ENCODE measurements around the gene CYP27A1. TPM values are rescaled to one million over a fixed set of nuclear protein-coding genes. Genes with fewer than 3 reads are reported as not detected.
"Not testable (repeated sequence)": the region's sequence is repeated elsewhere in the genome, so short reads cannot be mapped to it uniquely, and the experiment has no call there.

CYP27A1 gene
- total and polyA plus RNA-seq, 2 of the 8 experiments (the other 6 are each of a cell fraction or from before 2014, with no cell fraction given): 5.4 to 14.7 TPM

- 84% methylated on average over 5 of the region's 5 CpGs; no CpG with 5 or more reads in 1 of the 2 experiments for WGBS, 2 experiments (ENCODE audit: extremely low coverage in 1 of 2, insufficient coverage in 1 of 2, insufficient read length in 1 of 2, insufficient replicate concordance in 2 of 2, low coverage in 1 of 2, low lambda C conversion rate in 2 of 2, missing lambda C conversion rate in 1 of 2)
- not testable (repeated sequence) for H3K18ac ChIP-seq (ENCODE audit: extremely low read depth, low read length)
Measured at GRCh38 chr2:218844334-218844733, 62.4 kb downstream of the CYP27A1 start.

GRCh38 chr2:218846963-218847362 is 65.0 kb downstream of the CYP27A1 start:
- not testable (repeated sequence) for H2BK120ac ChIP-seq (replicated peaks; ENCODE audit: low read depth, low read length); H3K36me3 ChIP-seq (ENCODE audit: control insufficient read depth in 2 of 4, insufficient read depth in 4 of 4, low read length in 3 of 4); H4K20me1 ChIP-seq (replicated peaks in 1 of 2; ENCODE audit: control insufficient read depth in 1 of 2, insufficient read depth in 2 of 2, low read length in 2 of 2); H3K4me1 ChIP-seq (replicated peaks in 1 of 4; ENCODE audit: control insufficient read depth in 3 of 4, insufficient read depth in 4 of 4, low read length in 3 of 4); H2AK5ac ChIP-seq (ENCODE audit: low read depth, low read length); H4K5ac ChIP-seq (ENCODE audit: insufficient read length, low read depth, low read length); FAIRE-seq; H3K4me2 ChIP-seq (ENCODE audit: insufficient read depth in 1 of 2, low read depth in 2 of 2, low read length in 2 of 2); DNase-seq (ENCODE audit: low read depth in 1 of 2, low spot score in 2 of 2); H3K4me3 ChIP-seq (ENCODE audit: extremely low read depth in 1 of 4, insufficient read depth in 2 of 4, low read depth in 3 of 4, low read length in 4 of 4); H3K14ac ChIP-seq (ENCODE audit: insufficient read length); H3K23ac ChIP-seq (ENCODE audit: insufficient read length); H3K23me2 ChIP-seq (ENCODE audit: low read depth, low read length); H2BK5ac ChIP-seq (ENCODE audit: low read depth, low read length); H3K79me2 ChIP-seq (ENCODE audit: control insufficient read depth in 1 of 2, insufficient read depth in 2 of 2, low read length in 2 of 2); H3K9ac ChIP-seq (replicated peaks in 1 of 4; ENCODE audit: extremely low read depth in 1 of 4, low read depth in 3 of 4, low read length in 3 of 4); H3K4ac ChIP-seq (replicated peaks; ENCODE audit: insufficient read length, low read depth, low read length); H3K56ac ChIP-seq (replicated peaks; ENCODE audit: insufficient read length, low read depth, low read length); H2BK15ac ChIP-seq (ENCODE audit: low read length); H3K27ac ChIP-seq (ENCODE audit: low read depth, low read length); H3K79me1 ChIP-seq (ENCODE audit: low read depth, low read length); H3K9me3 ChIP-seq (ENCODE audit: insufficient read depth in 2 of 2, low read depth in 1 of 2, low read length in 1 of 2); H2AFZ ChIP-seq (ENCODE audit: low read length); H4K8ac ChIP-seq (ENCODE audit: extremely low read depth, insufficient read depth, low read length); H2BK12ac ChIP-seq (ENCODE audit: low read depth, low read length); H4K91ac ChIP-seq (replicated peaks; ENCODE audit: insufficient read length, low read length); H3K18ac ChIP-seq (ENCODE audit: extremely low read depth, low read length); H2BK20ac ChIP-seq (ENCODE audit: low read length); H3K27me3 ChIP-seq (replicated peaks in 1 of 4; ENCODE audit: control insufficient read depth in 3 of 4, extremely low read depth in 1 of 4, insufficient read depth in 3 of 4, low read length in 3 of 4)
- WGBS, 2 experiments (ENCODE audit: extremely low coverage in 1 of 2, insufficient coverage in 1 of 2, insufficient read length in 1 of 2, insufficient replicate concordance in 2 of 2, low coverage in 1 of 2, low lambda C conversion rate in 2 of 2, missing lambda C conversion rate in 1 of 2): 100% methylated on average over 1 of the region's 18 CpGs; no CpG with 5 or more reads in 1 of the 2 experiments
- ChIA-PET POLR2A (ENCODE audit: partially characterized antibody) (interaction anchor here (0.6 to 1.3 kb wide), 4 partner anchors 116 to 267 kb away, joined by 3 read pairs; partner anchors contain the start of genes BCS1L, RNF25, STK36 and ZNF142), CTCF (ENCODE audit: partially characterized antibody) (interaction anchor here (0.7 to 7.5 kb wide), 54 partner anchors 8 to 1820 kb away, joined by 3 to 93 read pairs (median 6); partner anchors contain the start of genes CYP27A1, RNF25, STK36 and TTLL4)

More at GRCh38 chr2:218844334-218844733, 62.4 kb downstream of the CYP27A1 start:
- H2AFZ ChIP-seq (ENCODE audit: low read length); H2AK5ac ChIP-seq (ENCODE audit: low read depth, low read length); H3K56ac ChIP-seq (replicated peaks; ENCODE audit: insufficient read length, low read depth, low read length); H3K27me3 ChIP-seq (replicated peaks in 1 of 4; ENCODE audit: control insufficient read depth in 3 of 4, extremely low read depth in 1 of 4, insufficient read depth in 3 of 4, low read length in 3 of 4); FAIRE-seq; H4K5ac ChIP-seq (ENCODE audit: insufficient read length, low read depth, low read length); H4K91ac ChIP-seq (replicated peaks; ENCODE audit: insufficient read length, low read length); H3K4me2 ChIP-seq (ENCODE audit: insufficient read depth in 1 of 2, low read depth in 2 of 2, low read length in 2 of 2); H3K9me3 ChIP-seq (ENCODE audit: insufficient read depth in 2 of 2, low read depth in 1 of 2, low read length in 1 of 2); H3K79me2 ChIP-seq (ENCODE audit: control insufficient read depth in 1 of 2, insufficient read depth in 2 of 2, low read length in 2 of 2); H3K4me3 ChIP-seq (ENCODE audit: extremely low read depth in 1 of 4, insufficient read depth in 2 of 4, low read depth in 3 of 4, low read length in 4 of 4); H3K79me1 ChIP-seq (ENCODE audit: low read depth, low read length); H4K8ac ChIP-seq (ENCODE audit: extremely low read depth, insufficient read depth, low read length); H3K9ac ChIP-seq (replicated peaks in 1 of 4; ENCODE audit: extremely low read depth in 1 of 4, low read depth in 3 of 4, low read length in 3 of 4); DNase-seq (ENCODE audit: low read depth in 1 of 2, low spot score in 2 of 2); H2BK20ac ChIP-seq (ENCODE audit: low read length); H4K20me1 ChIP-seq (replicated peaks in 1 of 2; ENCODE audit: control insufficient read depth in 1 of 2, insufficient read depth in 2 of 2, low read length in 2 of 2); H2BK5ac ChIP-seq (ENCODE audit: low read depth, low read length); H3K4ac ChIP-seq (replicated peaks; ENCODE audit: insufficient read length, low read depth, low read length); H3K14ac ChIP-seq (ENCODE audit: insufficient read length); H3K27ac ChIP-seq (ENCODE audit: low read depth, low read length); H3K4me1 ChIP-seq (replicated peaks in 1 of 4; ENCODE audit: control insufficient read depth in 3 of 4, insufficient read depth in 4 of 4, low read length in 3 of 4); H2BK120ac ChIP-seq (replicated peaks; ENCODE audit: low read depth, low read length); H2BK15ac ChIP-seq (ENCODE audit: low read length); POLR2A ChIA-PET (ENCODE audit: partially characterized antibody); H2BK12ac ChIP-seq (ENCODE audit: low read depth, low read length); H3K23me2 ChIP-seq (ENCODE audit: low read depth, low read length); H3K36me3 ChIP-seq (ENCODE audit: control insufficient read depth in 2 of 4, insufficient read depth in 4 of 4, low read length in 3 of 4); H3K23ac ChIP-seq (ENCODE audit: insufficient read length): not testable (repeated sequence)
- CTCF ChIA-PET (ENCODE audit: partially characterized antibody): interaction anchor here (0.7 kb wide), 1 partner anchor 59 kb away, joined by 3 read pairs; no protein-coding TSS in a partner anchor
